H9 (cell line): ENCODE measurements around the gene DNAJB2. TPM values are rescaled to one million over a fixed set of nuclear protein-coding genes. Genes with fewer than 3 reads are reported as not detected.

Experiments used
- DNase-seq: peaks from one replicate; pipeline ENCODE4 v3.0.0-alpha.2; 2017
- H2AFZ ChIP-seq: one replicate; pipeline ENCODE4 v1.6.1; 2013; ENCODE audit warnings: mild to moderate bottlenecking, low read length, control low read depth, moderate library complexity
- H2AK5ac ChIP-seq: 2 replicates; pipeline ENCODE4 v1.6.1; 2013; ENCODE audit warnings: low read length, control low read depth, mixed read lengths; ENCODE audit not compliant: insufficient read length
- H2BK120ac ChIP-seq: one replicate; pipeline ENCODE4 v1.6.1; 2013; ENCODE audit warnings: low read depth, mild to moderate bottlenecking, low read length, control low read depth, inconsistent platforms; ENCODE audit not compliant: poor library complexity, severe bottlenecking
- H2BK12ac ChIP-seq: 2 replicates; pipeline ENCODE4 v1.6.1; 2013; ENCODE audit warnings: low read length, control low read depth, mixed read lengths, low read depth; ENCODE audit not compliant: insufficient read length
- H2BK15ac ChIP-seq: 2 replicates; pipeline ENCODE4 v1.6.1; 2013; ENCODE audit warnings: low read depth, low read length, control low read depth
- H2BK20ac ChIP-seq: one replicate; pipeline ENCODE4 v1.6.1; 2013; ENCODE audit warnings: low read depth, mild to moderate bottlenecking, low read length, control low read depth, inconsistent platforms; ENCODE audit not compliant: poor library complexity, severe bottlenecking
- H2BK5ac ChIP-seq: 2 replicates; pipeline ENCODE4 v1.6.1; 2013; ENCODE audit warnings: low read length, control low read depth, mixed read lengths; ENCODE audit not compliant: insufficient read length
- H3K14ac ChIP-seq: 2 replicates; pipeline ENCODE4 v1.6.1; 2013; ENCODE audit warnings: low read length, control low read depth; ENCODE audit not compliant: insufficient read depth
- H3K18ac ChIP-seq: 2 replicates; pipeline ENCODE4 v1.6.1; 2013; ENCODE audit warnings: low read depth, mild to moderate bottlenecking, mixed read lengths, low read length, control low read depth; ENCODE audit not compliant: insufficient read length
- H3K23ac ChIP-seq: 2 replicates; pipeline ENCODE4 v1.6.1; 2013; ENCODE audit warnings: low read length, control low read depth, mixed read lengths, low read depth; ENCODE audit not compliant: insufficient read length
- H3K23me2 ChIP-seq: 2 replicates; pipeline ENCODE4 v1.6.1; 2013; ENCODE audit warnings: low read depth, mild to moderate bottlenecking, mixed read lengths, low read length, control low read depth; ENCODE audit not compliant: insufficient read length, poor library complexity, severe bottlenecking
- H3K27ac ChIP-seq: 2 replicates; pipeline ENCODE4 v1.5.1; 2013; ENCODE audit warnings: low read length, control low read depth, mixed read lengths, low read depth; ENCODE audit not compliant: insufficient read length
- H3K27me3 ChIP-seq: 2 replicates; pipeline ENCODE4 v1.6.1; 2013; ENCODE audit warnings: low read length, control low read depth, inconsistent platforms; ENCODE audit not compliant: insufficient read depth
- H3K4ac ChIP-seq: 2 replicates; pipeline ENCODE4 v1.6.1; 2013; ENCODE audit warnings: low read depth, mild to moderate bottlenecking, control low read depth, inconsistent platforms, low read length, moderate library complexity
- H3K4me1 ChIP-seq: 2 replicates; pipeline ENCODE4 v1.6.1; 2013; ENCODE audit warnings: low read length, control low read depth, inconsistent platforms; ENCODE audit not compliant: insufficient read depth
- H3K4me2 ChIP-seq: 2 replicates; pipeline ENCODE4 v1.6.1; 2013; ENCODE audit warnings: low read length, control low read depth, mixed read lengths; ENCODE audit not compliant: insufficient read length, insufficient read depth
- H3K56ac ChIP-seq: 2 replicates; pipeline ENCODE4 v1.6.1; 2013; ENCODE audit warnings: low read depth, mild to moderate bottlenecking, mixed read lengths, low read length, control low read depth; ENCODE audit not compliant: insufficient read length
- H3K79me1 ChIP-seq: 2 replicates; pipeline ENCODE4 v1.6.1; 2013; ENCODE audit warnings: low read depth, mild to moderate bottlenecking, moderate library complexity, low read length, control low read depth, inconsistent platforms; ENCODE audit not compliant: insufficient read depth, poor library complexity, severe bottlenecking
- H3K79me2 ChIP-seq: 2 replicates; pipeline ENCODE4 v1.6.1; 2013; ENCODE audit warnings: low read length, control low read depth, inconsistent platforms; ENCODE audit not compliant: insufficient read depth
- H3K9ac ChIP-seq: 2 replicates; pipeline ENCODE4 v1.6.1; 2013; ENCODE audit warnings: low read length, control low read depth, mixed read lengths; ENCODE audit not compliant: insufficient read length; ENCODE audit errors: extremely low read depth
- H3K9me3 ChIP-seq: one replicate; pipeline ENCODE4 v1.6.1; 2013; ENCODE audit warnings: low read depth, low read length, inconsistent platforms; ENCODE audit not compliant: control insufficient read depth
- H3T11ph ChIP-seq: one replicate; pipeline ENCODE4 v1.6.1; 2013; ENCODE audit warnings: mild to moderate bottlenecking, low read length, control low read depth, inconsistent platforms
- H4K20me1 ChIP-seq: one replicate; pipeline ENCODE4 v1.6.1; 2013; ENCODE audit not compliant: control insufficient read depth, insufficient read length, insufficient read depth
- H4K5ac ChIP-seq: 2 replicates; pipeline ENCODE4 v1.6.1; 2013; ENCODE audit warnings: low read depth, mild to moderate bottlenecking, mixed read lengths, low read length, control low read depth; ENCODE audit not compliant: insufficient read length
- H4K8ac ChIP-seq: replicated peaks from 2 replicates; pipeline ENCODE4 v1.6.1; 2013; ENCODE audit warnings: low read length, control low read depth, mixed read lengths, low read depth; ENCODE audit not compliant: insufficient read length
- H4K91ac ChIP-seq: 2 replicates; pipeline ENCODE4 v1.6.1; 2013; ENCODE audit warnings: low read depth, mild to moderate bottlenecking, moderate library complexity, mixed read lengths, low read length, control low read depth; ENCODE audit not compliant: insufficient read length
- H3K27ac Mint-ChIP-seq, 3 experiments: 2 replicates in 2 of 3; 3 replicates in 1 of 3; pipeline ENCODE4 v1.8.0; 2020 to 2021; ENCODE audit warnings: mixed read lengths in 3 of 3, mild to moderate bottlenecking in 1 of 3, moderate library complexity in 1 of 3
- H3K27me3 Mint-ChIP-seq: 2 replicates; pipeline ENCODE4 v1.8.0; 2021; ENCODE audit warnings: low read depth, mild to moderate bottlenecking, moderate library complexity, mixed read lengths
- H3K36me3 Mint-ChIP-seq, 3 experiments: 2 replicates in 2 of 3; 3 replicates in 1 of 3; pipeline ENCODE4 v1.8.0; 2020 to 2021; ENCODE audit warnings: low read depth in 3 of 3, mixed read lengths in 3 of 3; ENCODE audit not compliant: insufficient read depth in 1 of 3
- H3K4me1 Mint-ChIP-seq, 2 experiments: 2 replicates each; pipeline ENCODE4 v1.8.0; 2020; ENCODE audit warnings: mixed read lengths in 2 of 2
- H3K4me3 Mint-ChIP-seq, 2 experiments: 2 replicates in 1 of 2; 3 replicates in 1 of 2; pipeline ENCODE4 v1.8.0; 2020 to 2021; ENCODE audit warnings: mild to moderate bottlenecking in 2 of 2, mixed read lengths in 2 of 2, moderate library complexity in 1 of 2
- H3K9me3 Mint-ChIP-seq, 2 experiments: 2 replicates in 1 of 2; 3 replicates in 1 of 2; pipeline ENCODE4 v1.8.0; 2020; ENCODE audit warnings: mild to moderate bottlenecking in 2 of 2, mixed read lengths in 2 of 2, moderate library complexity in 1 of 2
- whole genome bisulfite sequencing: extraction: QIAGEN DNeasy Blood & Tissue Kit; methylation state at CpG from one replicate; pipeline ENCODE4 v1.1.7; 2013; ENCODE audit warnings: missing lambda C conversion rate, low lambda C conversion rate, mixed read lengths; ENCODE audit not compliant: insufficient read length; ENCODE audit errors: extremely low coverage; 5-methylcytosine and 5-hydroxymethylcytosine counted together
- total RNA-seq: library from RNA; stranded (reverse); gene quantifications from 2 replicates; pipeline ENCODE4 v1.2.1, GENCODE V29; 2021
- TF ChIP-seq, protein P1 (sequence below): fragments of 200-600 bp; sonication (generic); conservative IDR thresholded peaks from 3 replicates; pipeline ENCODE4 v1.8.0; 2021; ENCODE audit warnings: antibody characterized with exemption, mild to moderate bottlenecking

Gene DNAJB2
- total RNA-seq, 1 experiment from 2014 or later: 34.1 TPM

DNA sequence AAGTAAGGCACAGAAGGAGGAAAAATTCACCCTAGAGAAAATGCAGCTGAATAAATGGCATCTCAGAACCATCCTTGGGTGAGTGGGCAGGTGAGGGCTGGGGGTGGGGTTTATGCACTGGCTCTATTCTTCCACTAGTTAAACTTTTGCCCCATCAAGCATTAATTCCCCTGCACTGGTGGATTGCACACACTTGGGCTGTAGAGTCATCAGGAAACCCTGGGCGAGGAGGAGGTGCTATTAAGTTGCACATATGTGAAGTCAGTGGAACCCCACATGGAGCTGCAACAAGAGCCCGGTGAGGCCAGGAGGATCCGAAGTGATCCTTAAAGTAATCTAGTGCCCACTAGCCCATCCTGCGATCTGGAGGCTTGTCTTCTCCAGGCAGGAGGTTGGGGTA is 6.8 kb upstream of the DNAJB2 start:
- no peak for DNase-seq
- Histone ChIP-seq H3K79me1 (no peaks in the 10 kb centered on the region), H3K4me1 (peaks cover 4% of the 10 kb centered on the region; the same call in 1 of the 2 replicates), H4K91ac (no peak overlapping the region), H3K27ac (no peak overlapping the region), H3K79me2 (no peaks in the 10 kb centered on the region), H3K4me2 (no peak overlapping the region), H2BK120ac (no peak overlapping the region), H3T11ph (no peak overlapping the region), H2BK12ac (no peak overlapping the region), H3K9me3 (no peaks in the 10 kb centered on the region), H3K9ac (no peak overlapping the region), H2BK15ac (no peak overlapping the region), H2BK5ac (no peak overlapping the region), H4K5ac (no peak overlapping the region), H2AFZ (no peak overlapping the region), H3K4ac (no peak overlapping the region), H4K8ac (no peak overlapping the region), H3K18ac (no peak overlapping the region), H3K14ac (no peak overlapping the region), H2AK5ac (no peak overlapping the region), H3K27me3 (no peaks in the 10 kb centered on the region), H3K23ac (no peak overlapping the region), H3K56ac (no peak overlapping the region), H2BK20ac (no peak overlapping the region), H3K23me2 (no peaks in the 10 kb centered on the region), H4K20me1 (no peaks in the 10 kb centered on the region)
- Mint-ChIP-seq H3K36me3 (no peaks in the 10 kb centered on the region), H3K27me3 (peaks cover 31% of the 10 kb centered on the region), H3K9me3 (no peaks in the 10 kb centered on the region), H3K4me1 (peaks cover 15 to 17% of the 10 kb centered on the region in 2 experiments), H3K4me3 (no peak overlapping the region), H3K27ac (no peak overlapping the region)
- TF ChIP-seq, protein P1, sequence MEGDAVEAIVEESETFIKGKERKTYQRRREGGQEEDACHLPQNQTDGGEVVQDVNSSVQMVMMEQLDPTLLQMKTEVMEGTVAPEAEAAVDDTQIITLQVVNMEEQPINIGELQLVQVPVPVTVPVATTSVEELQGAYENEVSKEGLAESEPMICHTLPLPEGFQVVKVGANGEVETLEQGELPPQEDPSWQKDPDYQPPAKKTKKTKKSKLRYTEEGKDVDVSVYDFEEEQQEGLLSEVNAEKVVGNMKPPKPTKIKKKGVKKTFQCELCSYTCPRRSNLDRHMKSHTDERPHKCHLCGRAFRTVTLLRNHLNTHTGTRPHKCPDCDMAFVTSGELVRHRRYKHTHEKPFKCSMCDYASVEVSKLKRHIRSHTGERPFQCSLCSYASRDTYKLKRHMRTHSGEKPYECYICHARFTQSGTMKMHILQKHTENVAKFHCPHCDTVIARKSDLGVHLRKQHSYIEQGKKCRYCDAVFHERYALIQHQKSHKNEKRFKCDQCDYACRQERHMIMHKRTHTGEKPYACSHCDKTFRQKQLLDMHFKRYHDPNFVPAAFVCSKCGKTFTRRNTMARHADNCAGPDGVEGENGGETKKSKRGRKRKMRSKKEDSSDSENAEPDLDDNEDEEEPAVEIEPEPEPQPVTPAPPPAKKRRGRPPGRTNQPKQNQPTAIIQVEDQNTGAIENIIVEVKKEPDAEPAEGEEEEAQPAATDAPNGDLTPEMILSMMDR: no peak
- WGBS: no CpG with 5 or more reads among the region's 4 CpGs
